B cell (primary cell): ENCODE data around the gene CDC42SE2. TPM values are rescaled to one million over a fixed set of nuclear protein-coding genes. Genes with fewer than 3 reads are reported as not detected.

Experiments
- ATAC-seq: fragments of 200-7000 bp; cut with Tn5 transposase; one replicate; pipeline ENCODE4 v1.10.0; 2021; ENCODE audit warnings: low read depth, mild to moderate bottlenecking, moderate number of reproducible peaks, moderate library complexity
- CTCF ChIA-PET: fragments of 350-600 bp; sonication (Branson Sonifier 250); formaldehyde crosslinking; loops from one replicate; lab custom pipeline; 2021; ENCODE audit warnings: antibody characterized with exemption, inconsistent platforms; lab: Charles Lee
- POLR2A ChIA-PET: fragments of 350-600 bp; sonication (Branson Sonifier 250); formaldehyde crosslinking; loops from one replicate; lab custom pipeline; 2021; ENCODE audit warnings: antibody characterized with exemption; lab: Charles Lee
- DNase-seq: peaks from one replicate; pipeline ENCODE4 v3.0.0; 2013
- H2AFZ ChIP-seq: 2 replicates; pipeline ENCODE4 v1.6.1; 2012; ENCODE audit warnings: mild to moderate bottlenecking, low read depth, low read length; ENCODE audit not compliant: insufficient read depth, poor library complexity, severe bottlenecking
- H3K27ac ChIP-seq, 2 donors: 1 replicate in 1 of 2; 2 replicates in 1 of 2; pipeline ENCODE4 v1.5.1; 2012 to 2013; ENCODE audit warnings: low read length in 2 of 2, mild to moderate bottlenecking in 2 of 2, moderate library complexity in 1 of 2
- H3K27me3 ChIP-seq, 4 experiments: fragments of 200-600 bp in 1 of 4; sonication (generic) in 1 of 4; replicated peaks in 1 of 4; 1 replicate in 2 of 4; 2 replicates in 2 of 4; pipeline versions ENCODE4 v1.6.1 to v1.7.0; 2013 to 2016; ENCODE audit warnings: low read length in 3 of 4, mild to moderate bottlenecking in 2 of 4, mixed read lengths in 1 of 4, moderate library complexity in 1 of 4; ENCODE audit not compliant: insufficient read depth in 4 of 4, control insufficient read depth in 3 of 4; ENCODE audit errors: control extremely low read depth in 1 of 4
- H3K36me3 ChIP-seq, 2 experiments: replicated peaks in 1 of 2; 1 replicate in 1 of 2; 2 replicates in 1 of 2; pipeline versions ENCODE4 v1.6.1 to v1.7.1; 2013; ENCODE audit warnings: low read length in 1 of 2; ENCODE audit not compliant: insufficient read depth in 2 of 2, control insufficient read depth in 1 of 2; ENCODE audit errors: control extremely low read depth in 1 of 2, extremely low read depth in 1 of 2
- H3K4me1 ChIP-seq, 2 donors: fragments of 200-600 bp in 1 of 2; sonication (generic) in 1 of 2; 1 replicate in 1 of 2; 2 replicates in 1 of 2; pipeline versions ENCODE4 v1.5.1 to v1.6.1; 2013 to 2017; ENCODE audit warnings: low read length in 2 of 2; ENCODE audit not compliant: control insufficient read depth in 2 of 2, insufficient read depth in 2 of 2
- H3K4me2 ChIP-seq: replicated peaks from 2 replicates; pipeline ENCODE3; 2012; ENCODE audit warnings: mild to moderate bottlenecking, low read depth, low read length; ENCODE audit not compliant: poor library complexity, severe bottlenecking
- H3K4me3 ChIP-seq, 5 experiments: fragments of 200-600 bp in 1 of 5; sonication (generic) in 1 of 5; 1 replicate in 3 of 5; 2 replicates in 2 of 5; pipeline versions ENCODE4 v1.5.1 to v1.7.0; 2011 to 2016; ENCODE audit warnings: low read length in 4 of 5, mild to moderate bottlenecking in 4 of 5, low read depth in 2 of 5, control low read depth in 1 of 5, moderate library complexity in 1 of 5; ENCODE audit not compliant: insufficient read depth in 1 of 5; ENCODE audit errors: control extremely low read depth in 1 of 5, extremely low read depth in 1 of 5
- H3K79me2 ChIP-seq: fragments of 200-600 bp; sonication (generic); one replicate; pipeline ENCODE4 v1.6.0; 2016; ENCODE audit warnings: low read length; ENCODE audit not compliant: control insufficient read depth, insufficient read depth
- H3K9ac ChIP-seq: fragments of 200-600 bp; sonication (generic); 2 replicates; pipeline ENCODE4 v1.6.1; 2017; ENCODE audit warnings: mild to moderate bottlenecking, low read length, moderate library complexity
- H3K9me3 ChIP-seq, 3 donors: one replicate each; pipeline versions ENCODE4 v1.6.1 to v1.7.1; 2013; ENCODE audit warnings: low read length in 2 of 3; ENCODE audit not compliant: control insufficient read depth in 2 of 3, insufficient read depth in 1 of 3; ENCODE audit errors: control extremely low read depth in 1 of 3
- H4K20me1 ChIP-seq: 2 replicates; pipeline ENCODE4 v1.6.0; 2012; ENCODE audit warnings: mild to moderate bottlenecking, low read length; ENCODE audit not compliant: insufficient read depth, control insufficient read depth, poor library complexity, severe bottlenecking
- H3K27ac Mint-ChIP-seq: one replicate; pipeline ENCODE4 v1.8.0; 2021; ENCODE audit warnings: mixed read lengths
- H3K27me3 Mint-ChIP-seq: one replicate; pipeline ENCODE4 v1.8.0; 2021; ENCODE audit warnings: mixed read lengths
- H3K4me1 Mint-ChIP-seq: one replicate; pipeline ENCODE4 v1.8.0; 2021; ENCODE audit warnings: mixed read lengths
- H3K4me3 Mint-ChIP-seq: one replicate; pipeline ENCODE4 v1.8.0; 2021; ENCODE audit warnings: mixed read lengths
- H3K9me3 Mint-ChIP-seq: one replicate; pipeline ENCODE4 v1.8.0; 2022; ENCODE audit warnings: mixed read lengths; ENCODE audit not compliant: insufficient read depth
- CTCF ChIP-seq: fragments of 200-600 bp; IDR thresholded peaks from one replicate; pipeline ENCODE4 v1.8.0; 2022; ENCODE audit warnings: antibody characterized with exemption, mild to moderate bottlenecking
- EZH2 ChIP-seq: IDR thresholded peaks from 2 replicates; pipeline ENCODE4 v1.6.1; 2012; ENCODE audit warnings: borderline replicate concordance, low read depth, mild to moderate bottlenecking, moderate library complexity, low read length; ENCODE audit not compliant: insufficient read depth, poor library complexity, severe bottlenecking
- WGBS: methylation state at CpG from one replicate; pipeline ENCODE4 v1.1.5; 2013; ENCODE audit warnings: missing lambda C conversion rate; ENCODE audit not compliant: insufficient coverage; 5-methylcytosine and 5-hydroxymethylcytosine counted together
- intact Hi-C: fragments of 100-400 bp; cut with micrococcal nuclease; formaldehyde crosslinking; loops from one replicate; pipeline ENCODE4 v1.10.0; 2022
- polyA plus RNA-seq: library from polyadenylated mRNA; depleted of rRNA; stranded (reverse); fragments of >200 nt; gene quantifications from 2 replicates; pipeline ENCODE4 v1.2.3, GENCODE V29; 2012
- total RNA-seq, 2 donors: library from RNA; stranded (reverse); fragments of 120-200 nt in 1 of 2; gene quantifications; 1 replicate in 1 of 2; 2 replicates in 1 of 2; pipeline versions ENCODE4 v1.2.3 to v1.2.4, GENCODE V29; 2013 to 2022

CDC42SE2 gene
- total and polyA plus RNA-seq, 2 donors (not counting 1 experiment from before 2014, with no cell fraction given) = 42.5 to 161 TPM

- no peaks in the 10 kb centered on the region for H4K20me1 ChIP-seq
- peaks cover 1 to 17% of the 10 kb centered on the region in 2 experiments for H3K36me3 ChIP-seq
- H3K79me2 ChIP-seq = peaks cover 100% of the 10 kb centered on the region
- H3K9ac ChIP-seq = no peak overlapping the region
- ATAC-seq (no peak), DNase-seq (no peak)
- POLR2A ChIA-PET = no interaction called here
- no peak overlapping the region for H3K4me2 ChIP-seq
- no peak overlapping the region for H2AFZ ChIP-seq
- intact Hi-C loops = no loop called here
- Mint-ChIP-seq H3K27me3 (no peaks in the 10 kb centered on the region), H3K4me3 (no peak overlapping the region), H3K9me3 (no peaks in the 10 kb centered on the region), H3K27ac (peak overlapping the region; percentile 75), H3K4me1 (peaks cover 71% of the 10 kb centered on the region)
- no CpG with 5 or more reads among the region's 1 CpG for WGBS
- peaks cover 0 to 3% (median 0%) of the 10 kb centered on the region in 3 donors for H3K9me3 ChIP-seq
- peak overlapping the region in 1 of 2 donors; percentile 62 for H3K27ac ChIP-seq
- CTCF ChIA-PET = interaction anchor here (0.5 kb wide), 1 partner anchor 13 kb away, joined by 3 read pairs; no protein-coding TSS in a partner anchor
- peaks cover 25 to 57% of the 10 kb centered on the region in 2 donors for H3K4me1 ChIP-seq
- no peak for TF ChIP-seq EZH2
- TF ChIP-seq CTCF = no peak
- H3K27me3 ChIP-seq = no peaks in the 10 kb centered on the region
- no peak overlapping the region for H3K4me3 ChIP-seq
These were observed 105.7 kb downstream of the CDC42SE2 start for GRCh38 chr5:131369558-131369957.

- Histone ChIP-seq H3K4me2 (peak overlapping the region; percentile 16), H3K36me3 (peaks cover 0 to 11% of the 10 kb centered on the region in 2 experiments), H3K4me1 (peaks cover 43 to 78% of the 10 kb centered on the region in 2 donors), H3K4me3 (no peak overlapping the region), H3K9me3 (peaks cover 0 to 3% (median 0%) of the 10 kb centered on the region in 3 donors), H3K27me3 (no peaks in the 10 kb centered on the region), H3K27ac (peak overlapping the region in 1 of 2 donors; percentile 99), H3K9ac (no peak overlapping the region), H2AFZ (no peak overlapping the region), H3K79me2 (peaks cover 97% of the 10 kb centered on the region), H4K20me1 (no peaks in the 10 kb centered on the region)
- peak; percentile 40 for DNase-seq
- H3K4me1 Mint-ChIP-seq = peaks cover 80% of the 10 kb centered on the region
- intact Hi-C loops = loop anchor here (5.0 to 10.0 kb wide), 2 partner anchors 45 to 423 kb away; partner anchors contain the start of gene FNIP1
- no peaks in the 10 kb centered on the region for H3K9me3 Mint-ChIP-seq
- TF ChIP-seq EZH2 = no peak
- no peak for TF ChIP-seq CTCF
- ChIA-PET CTCF (interaction anchor here (4.1 kb wide), 1 partner anchor 11 kb away, joined by 32 read pairs; no protein-coding TSS in a partner anchor), POLR2A (interaction anchor here (0.9 to 1.7 kb wide), 2 partner anchors 10 to 107 kb away, joined by 3 to 8 read pairs; no protein-coding TSS in a partner anchor)
- peak overlapping the region; percentile 62 for H3K4me3 Mint-ChIP-seq
- H3K27me3 Mint-ChIP-seq = no peaks in the 10 kb centered on the region
- no CpG with 5 or more reads among the region's 2 CpGs for whole genome bisulfite sequencing
- ATAC-seq = no peak
- peak overlapping the region; percentile 87 for H3K27ac Mint-ChIP-seq
These were observed 108.0 kb downstream of the CDC42SE2 start for GRCh38 chr5:131371835-131372234.
